NCI-H510A treated with DMSO at 0.1 percent for 48 hours (cell line): Measurements from ENCODE around the gene MAP4K2.

Experiments
- DNase-seq: peaks from one replicate; lab custom pipeline; 2025; lab: John Stamatoyannopoulos, UW

The MAP4K2 gene

DNA sequence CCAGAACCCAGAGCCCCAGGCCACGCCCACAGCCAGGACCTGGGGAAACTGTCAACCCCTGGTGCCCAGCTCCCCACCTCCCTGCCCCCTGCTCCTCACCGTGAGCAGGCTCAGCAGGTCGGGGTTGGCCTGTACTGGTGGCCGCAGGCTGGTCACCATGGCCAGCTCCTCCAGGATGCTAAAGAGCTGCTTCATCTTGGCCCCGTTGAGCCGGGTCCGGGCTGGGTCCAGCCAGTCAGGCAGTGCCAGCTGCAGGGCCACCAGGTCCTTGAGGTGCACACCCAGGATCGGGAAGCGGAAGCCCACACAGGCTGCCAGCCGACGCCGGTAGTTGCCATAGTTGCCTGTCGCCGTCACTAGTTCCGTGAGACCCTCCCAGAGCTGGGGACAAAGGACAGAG lies 66.4 kb downstream of the MAP4K2 start:
- no peak for DNase-seq

DNA sequence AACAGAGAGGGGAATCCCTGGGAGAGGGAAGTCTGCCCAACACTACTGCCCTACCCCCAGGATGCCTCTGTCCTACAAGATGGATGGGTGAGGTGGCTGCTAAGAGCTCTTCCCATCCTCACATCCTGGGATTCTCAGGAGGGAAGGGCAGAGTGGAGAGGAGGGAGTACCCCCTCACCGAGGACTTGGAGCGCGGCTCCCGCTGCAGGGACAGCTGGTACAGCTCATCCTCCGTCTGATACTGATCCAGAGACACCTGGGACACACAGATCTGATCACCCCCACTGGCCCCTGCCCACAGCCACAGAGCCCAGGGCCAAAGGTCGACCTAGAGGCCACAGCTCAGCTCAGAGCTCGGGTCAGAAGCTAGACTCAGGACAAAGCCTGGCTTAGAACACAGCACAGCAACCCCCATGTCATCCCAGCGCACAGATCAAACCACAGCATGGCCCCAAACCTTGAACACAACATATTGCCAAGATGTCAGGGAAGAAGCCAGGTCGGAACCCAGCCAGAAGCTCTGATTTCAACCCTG lies 67.2 kb downstream of the MAP4K2 start:
- DNase-seq: no peak
